GM12874 (cell line): ENCODE data around the gene NKD1.
A peak's percentile ranks its signal among the peaks of the same experiment; 100 is the strongest.

ENCODE experiments used
- CTCF ChIP-seq: IDR thresholded peaks from 2 replicates; pipeline ENCODE4 v1.5.1; 2011; ENCODE audit warnings: low read depth, mild to moderate bottlenecking, control low read depth, low read length, moderate library complexity; ENCODE audit not compliant: insufficient read depth

Gene NKD1

GRCh38 chr16:50630394-50631020 is 82.3 kb downstream of the NKD1 start:
- TF ChIP-seq CTCF, result no peak

DNA sequence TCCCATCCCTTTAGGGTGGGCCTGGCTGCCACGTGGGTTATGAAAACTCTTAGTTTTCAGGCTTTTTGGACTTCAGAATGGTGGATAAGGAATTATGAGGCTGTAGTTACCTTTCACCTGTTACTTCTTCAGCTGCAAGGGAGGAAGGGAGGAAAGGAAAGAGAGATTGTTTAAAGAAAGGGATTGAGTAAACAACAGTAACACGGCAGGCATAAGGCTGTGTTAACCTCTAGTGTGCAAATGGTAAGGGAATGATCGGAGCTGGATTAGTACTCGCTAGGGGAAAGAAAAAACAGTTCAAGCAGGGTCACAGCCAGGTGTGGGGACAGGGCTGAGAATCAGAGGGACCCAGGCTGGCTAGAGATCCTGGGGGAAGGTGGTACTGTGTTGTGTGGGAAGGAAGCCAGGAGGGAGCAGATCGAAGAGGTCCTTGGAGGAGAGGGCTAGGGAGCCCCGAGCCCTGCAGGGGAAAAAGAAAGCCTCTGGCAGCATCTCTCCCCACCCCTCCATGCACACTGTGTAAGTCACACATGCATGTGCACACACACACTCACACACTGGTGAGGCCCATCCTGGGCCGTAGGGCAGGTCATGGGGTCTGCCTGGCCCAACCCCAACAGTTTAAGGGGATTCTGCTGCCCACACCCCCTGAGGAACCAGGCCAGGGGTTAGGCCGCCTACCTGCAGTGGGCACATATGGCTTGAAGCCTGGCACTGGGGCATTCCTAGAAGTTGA is 83.2 kb downstream of the NKD1 start:
- no peak for TF ChIP-seq CTCF

DNA sequence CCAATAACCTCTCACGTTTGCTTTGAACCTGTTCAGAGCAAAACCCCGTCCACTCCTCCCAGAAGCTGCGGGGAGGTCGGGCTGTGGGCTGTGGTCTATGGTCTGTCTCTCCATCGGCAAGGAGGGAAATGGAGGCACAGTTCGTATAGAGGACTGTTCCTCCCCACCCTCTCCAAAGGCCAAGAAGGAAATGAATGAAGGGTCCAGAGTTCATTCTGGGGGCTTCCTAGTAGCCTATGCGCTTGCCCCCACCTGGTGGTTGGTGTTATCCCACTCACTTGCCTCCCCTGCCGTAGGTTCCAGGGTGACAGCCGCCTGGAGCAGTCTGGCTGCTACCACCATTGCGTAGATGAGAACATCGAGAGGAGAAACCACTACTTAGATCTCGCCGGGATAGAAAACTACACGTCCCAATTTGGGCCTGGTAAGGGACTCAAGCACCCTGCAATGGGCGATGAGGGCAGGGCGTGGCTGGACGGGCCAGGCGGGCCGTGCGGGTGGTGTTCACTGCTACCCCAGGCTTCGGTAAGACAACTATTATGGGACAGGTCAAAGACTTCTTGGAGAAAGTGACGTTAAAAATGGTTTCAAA is 83.9 kb downstream of the NKD1 start:
- no peak for TF ChIP-seq CTCF

GRCh38 chr16:50632927-50633800 is 85.0 kb downstream of the NKD1 start:
- TF ChIP-seq CTCF, result no peak

DNA sequence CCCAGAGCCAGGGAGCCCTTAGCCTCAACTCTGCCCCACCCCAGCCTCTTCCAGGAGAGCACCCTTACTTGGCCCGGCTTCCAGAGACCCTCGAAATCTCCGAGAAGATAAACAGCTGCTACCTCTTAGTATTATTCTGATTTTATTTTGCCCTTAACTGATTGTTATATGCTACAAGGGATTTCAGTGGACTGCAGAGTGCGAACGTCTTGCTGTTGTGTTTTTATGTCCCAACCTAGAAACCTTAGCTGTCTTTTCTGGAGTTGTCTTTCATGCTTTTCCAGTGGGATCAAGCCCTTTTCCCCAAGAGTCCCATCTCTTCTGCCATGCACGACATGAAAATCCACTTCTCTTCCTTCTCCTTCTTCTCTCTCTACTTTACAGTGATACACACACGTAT is 85.9 kb downstream of the NKD1 start:
- no peak for TF ChIP-seq CTCF

GRCh38 chr16:50634947-50635346 is 86.8 kb downstream of the NKD1 start:
- 0 out of 2 replicates have a peak, but pooled peaks have one; percentile 5 for TF ChIP-seq CTCF
